ENCODE measurements around the gene PILRA.

DNA sequence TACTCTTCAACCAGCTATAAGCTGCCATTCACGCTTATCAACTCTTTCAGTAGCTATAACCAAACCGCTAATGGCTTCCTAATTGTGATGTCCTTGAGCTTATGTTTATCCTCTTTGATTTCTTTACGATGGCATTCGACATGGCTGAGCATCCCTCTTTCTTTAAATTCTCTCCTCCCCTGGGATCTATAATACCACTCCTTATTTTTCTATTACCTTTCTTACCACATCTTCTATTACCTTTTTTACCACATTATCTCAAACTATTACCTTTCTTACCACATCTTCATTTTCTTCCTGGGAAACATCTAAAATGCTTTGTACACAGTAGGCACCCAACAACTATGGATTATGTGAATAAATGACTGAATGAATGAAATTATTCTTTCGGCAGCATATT is 42.2 kb downstream of the PILRA start:
- TF ChIP-seq, protein P1, sequence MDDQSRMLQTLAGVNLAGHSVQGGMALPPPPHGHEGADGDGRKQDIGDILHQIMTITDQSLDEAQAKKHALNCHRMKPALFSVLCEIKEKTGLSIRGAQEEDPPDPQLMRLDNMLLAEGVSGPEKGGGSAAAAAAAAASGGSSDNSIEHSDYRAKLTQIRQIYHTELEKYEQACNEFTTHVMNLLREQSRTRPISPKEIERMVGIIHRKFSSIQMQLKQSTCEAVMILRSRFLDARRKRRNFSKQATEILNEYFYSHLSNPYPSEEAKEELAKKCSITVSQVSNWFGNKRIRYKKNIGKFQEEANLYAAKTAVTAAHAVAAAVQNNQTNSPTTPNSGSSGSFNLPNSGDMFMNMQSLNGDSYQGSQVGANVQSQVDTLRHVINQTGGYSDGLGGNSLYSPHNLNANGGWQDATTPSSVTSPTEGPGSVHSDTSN (CRISPR knock-in tag; IDR thresholded peaks at IDR 0.05; ENCODE audit: borderline replicate concordance) = no peak
- TF ChIP-seq CBX1 (IDR thresholded peaks at IDR 0.05; ENCODE audit: low read depth) = no peak
- TF ChIP-seq, protein P2, sequence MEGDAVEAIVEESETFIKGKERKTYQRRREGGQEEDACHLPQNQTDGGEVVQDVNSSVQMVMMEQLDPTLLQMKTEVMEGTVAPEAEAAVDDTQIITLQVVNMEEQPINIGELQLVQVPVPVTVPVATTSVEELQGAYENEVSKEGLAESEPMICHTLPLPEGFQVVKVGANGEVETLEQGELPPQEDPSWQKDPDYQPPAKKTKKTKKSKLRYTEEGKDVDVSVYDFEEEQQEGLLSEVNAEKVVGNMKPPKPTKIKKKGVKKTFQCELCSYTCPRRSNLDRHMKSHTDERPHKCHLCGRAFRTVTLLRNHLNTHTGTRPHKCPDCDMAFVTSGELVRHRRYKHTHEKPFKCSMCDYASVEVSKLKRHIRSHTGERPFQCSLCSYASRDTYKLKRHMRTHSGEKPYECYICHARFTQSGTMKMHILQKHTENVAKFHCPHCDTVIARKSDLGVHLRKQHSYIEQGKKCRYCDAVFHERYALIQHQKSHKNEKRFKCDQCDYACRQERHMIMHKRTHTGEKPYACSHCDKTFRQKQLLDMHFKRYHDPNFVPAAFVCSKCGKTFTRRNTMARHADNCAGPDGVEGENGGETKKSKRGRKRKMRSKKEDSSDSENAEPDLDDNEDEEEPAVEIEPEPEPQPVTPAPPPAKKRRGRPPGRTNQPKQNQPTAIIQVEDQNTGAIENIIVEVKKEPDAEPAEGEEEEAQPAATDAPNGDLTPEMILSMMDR (CRISPR knock-in tag; IDR thresholded peaks at IDR 0.05) = no peak
- TF ChIP-seq, protein P3, sequence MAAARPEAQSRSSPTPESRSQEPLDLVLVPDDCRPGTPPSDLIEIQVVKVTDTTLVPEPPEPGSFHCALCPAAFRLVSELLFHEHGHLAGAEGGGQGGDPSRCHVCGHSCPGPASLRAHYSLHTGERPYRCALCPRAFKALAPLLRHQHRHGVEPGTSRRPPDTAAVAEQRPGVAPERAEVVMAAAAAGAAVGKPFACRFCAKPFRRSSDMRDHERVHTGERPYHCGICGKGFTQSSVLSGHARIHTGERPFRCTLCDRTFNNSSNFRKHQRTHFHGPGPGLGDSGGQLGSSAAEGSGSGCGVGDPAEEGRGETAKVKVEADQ (CRISPR knock-in tag; IDR thresholded peaks at IDR 0.05; ENCODE audit: borderline replicate concordance) = no peak

Data from HepG2 (cell line).